Endothelial cell of umbilical vein (primary cell): ENCODE results near the gene CUX1. TPM values are rescaled to one million over a fixed set of nuclear protein-coding genes. Genes with fewer than 3 reads are reported as not detected.

Source experiments
- BruUV-seq: library from RNA; stranded (reverse); fragments of 400-500 nt; replicated peaks from 2 replicates; lab custom pipeline; 2021; lab: Mats Ljungman, UMichigan
- CTCF ChIA-PET: fragments of 300-600, 350-600 bp; sonication (Branson Sonifier 250); formaldehyde crosslinking; loops from one replicate; lab custom pipeline; 2021; ENCODE audit warnings: antibody characterized with exemption, inconsistent platforms; lab: Charles Lee
- POLR2A ChIA-PET: fragments of 300-600, 350-600 bp; sonication (Branson Sonifier 250); formaldehyde crosslinking; loops from one replicate; lab custom pipeline; 2021; ENCODE audit warnings: antibody characterized with exemption, inconsistent platforms; lab: Charles Lee
- DNase-seq: peaks from one replicate; pipeline ENCODE4 v3.0.0-alpha.2; 2011; ENCODE audit warnings: low read depth, low spot score
- FAIRE-seq: peaks from 2 replicates; lab custom pipeline; 2011; peaks lifted over from hg19 to GRCh38; lab: Jason Lieb, UNC
- H2AFZ ChIP-seq: 2 replicates; pipeline ENCODE4 v1.6.0; 2012; ENCODE audit warnings: low read depth, low read length, control low read depth, inconsistent platforms
- H3K27ac ChIP-seq: 2 replicates; pipeline ENCODE4 v1.5.1; 2011; ENCODE audit warnings: low read depth, mild to moderate bottlenecking, control low read depth, low read length, moderate library complexity; ENCODE audit not compliant: insufficient read depth
- H3K27me3 ChIP-seq, 2 experiments: 2 replicates each; pipeline versions ENCODE4 v1.6.0 to v1.6.1; 2011; ENCODE audit warnings: low read length in 2 of 2, mixed read lengths in 1 of 2; ENCODE audit not compliant: control insufficient read depth in 2 of 2, insufficient read depth in 2 of 2
- H3K36me3 ChIP-seq, 2 experiments: 2 replicates in 1 of 2; 3 replicates in 1 of 2; pipeline ENCODE4 v1.5.1; 2011; ENCODE audit warnings: low read length in 2 of 2, mild to moderate bottlenecking in 1 of 2, moderate library complexity in 1 of 2; ENCODE audit not compliant: control insufficient read depth in 2 of 2, insufficient read depth in 2 of 2; ENCODE audit errors: extremely low read depth in 1 of 2
- H3K4me1 ChIP-seq: 3 replicates; pipeline ENCODE4 v1.5.1; 2011; ENCODE audit warnings: mild to moderate bottlenecking, low read length; ENCODE audit not compliant: control insufficient read depth, insufficient read depth; ENCODE audit errors: extremely low read depth
- H3K4me2 ChIP-seq: 2 replicates; pipeline ENCODE4 v1.6.1; 2011; ENCODE audit warnings: low read length, control low read depth, mixed read lengths; ENCODE audit not compliant: insufficient read depth
- H3K4me3 ChIP-seq, 3 experiments: fragments of 200-600 bp in 1 of 3; sonication (generic), shearing (Covaris generic) in 1 of 3; replicated peaks in 1 of 3; 2 replicates each; pipeline ENCODE4 v1.5.1; 2011 to 2016; ENCODE audit warnings: control low read depth in 3 of 3, low read length in 3 of 3, mild to moderate bottlenecking in 2 of 3, inconsistent platforms in 1 of 3, low read depth in 1 of 3, moderate library complexity in 1 of 3; ENCODE audit not compliant: insufficient read depth in 1 of 3
- H3K79me2 ChIP-seq: 2 replicates; pipeline ENCODE4 v1.6.0; 2012; ENCODE audit warnings: low read length, inconsistent platforms; ENCODE audit not compliant: control insufficient read depth, insufficient read depth
- H3K9ac ChIP-seq: replicated peaks from 2 replicates; pipeline ENCODE3; 2011; ENCODE audit warnings: low read length, control low read depth; ENCODE audit not compliant: insufficient read depth; ENCODE audit errors: extremely low read depth
- H3K9me1 ChIP-seq: replicated peaks from 3 replicates; pipeline ENCODE4 v1.6.0; 2011; ENCODE audit warnings: mild to moderate bottlenecking, low read length; ENCODE audit not compliant: control insufficient read depth, insufficient read depth; ENCODE audit errors: extremely low read depth
- H3K9me3 ChIP-seq: replicated peaks from 2 replicates; pipeline ENCODE4 v1.5.1; 2012; ENCODE audit warnings: low read length, inconsistent platforms; ENCODE audit not compliant: control insufficient read depth, insufficient read depth
- H4K20me1 ChIP-seq: replicated peaks from 2 replicates; pipeline ENCODE3; 2011; ENCODE audit warnings: mild to moderate bottlenecking, low read length; ENCODE audit not compliant: control insufficient read depth, insufficient read depth; ENCODE audit errors: extremely low read depth
- EZH2 ChIP-seq: IDR thresholded peaks from 2 replicates; pipeline ENCODE4 v1.6.1; 2012; ENCODE audit warnings: borderline replicate concordance, low read depth, mild to moderate bottlenecking, moderate library complexity, low read length, inconsistent platforms; ENCODE audit not compliant: severe bottlenecking
- FOS ChIP-seq: IDR thresholded peaks from 2 replicates; pipeline ENCODE4 v1.6.1; 2011; ENCODE audit warnings: mild to moderate bottlenecking, low read length, moderate library complexity, borderline replicate concordance; ENCODE audit not compliant: insufficient read depth
- GATA2 ChIP-seq: IDR thresholded peaks from 2 replicates; pipeline ENCODE4 v1.7.0; 2011; ENCODE audit warnings: low read depth, mild to moderate bottlenecking, moderate library complexity, mixed read lengths, low read length; ENCODE audit not compliant: insufficient read length, insufficient read depth
- JUN ChIP-seq: IDR thresholded peaks from 2 replicates; pipeline ENCODE4 v1.6.1; 2011; ENCODE audit warnings: borderline replicate concordance, low read depth; ENCODE audit not compliant: insufficient read length, insufficient read depth
- MYC ChIP-seq: IDR thresholded peaks from one replicate; pipeline ENCODE4 v1.6.1; 2011; ENCODE audit warnings: mild to moderate bottlenecking, low read depth, low read length
- POLR2A ChIP-seq: IDR thresholded peaks from 2 replicates; pipeline ENCODE4 v1.6.1; 2012; ENCODE audit warnings: low read depth, mild to moderate bottlenecking, control low read depth, low read length
- POLR2AphosphoS5 ChIP-seq: IDR thresholded peaks from 2 replicates; pipeline ENCODE4 v1.6.1; 2012; ENCODE audit warnings: low read depth, mild to moderate bottlenecking, control low read depth, low read length, moderate library complexity; ENCODE audit not compliant: insufficient read depth
- dilution Hi-C: fragments of 300-500 bp; cut with MboI; formaldehyde crosslinking; loops from one replicate; pipeline ENCODE4 v1.15.0; 2019; ENCODE audit warnings: low sequenced_read_pairs; ENCODE audit not compliant: extremely low pct_ligation_motif_present
- intact Hi-C: fragments of 100-400 bp; cut with micrococcal nuclease; formaldehyde crosslinking; loops from one replicate; pipeline ENCODE4 v1.10.0; 2022
- polyA plus RNA-seq, 4 experiments: library from polyadenylated mRNA; depleted of rRNA in 3 of 4; stranded (reverse) in 3 of 4; unstranded in 1 of 4; fragments of >200 nt; gene quantifications; 2 replicates each; pipeline versions ENCODE4 v1.2.1 to v1.2.3, GENCODE V29; 2011 to 2012; ENCODE audit warnings: missing spikeins in 1 of 4
- total RNA-seq: library from RNA; stranded (reverse); gene quantifications from 2 replicates; pipeline ENCODE4 v1.2.3, GENCODE V29; 2021
- TF ChIP-seq, protein P1 (sequence below), 2 donors: IDR thresholded peaks; 1 replicate in 1 of 2; 2 replicates in 1 of 2; pipeline ENCODE4 v1.5.1; 2011; ENCODE audit warnings: low read length in 2 of 2, mild to moderate bottlenecking in 2 of 2, moderate library complexity in 2 of 2, control low read depth in 1 of 2, inconsistent platforms in 1 of 2, low read depth in 1 of 2; ENCODE audit not compliant: insufficient read depth in 1 of 2; ENCODE audit errors: extremely low read depth in 1 of 2
- TF ChIP-seq, protein P2 (sequence below): IDR thresholded peaks from 2 replicates; pipeline ENCODE4 v1.6.1; 2011; ENCODE audit not compliant: insufficient read depth, insufficient read length

The CUX1 gene
- total and polyA plus RNA-seq, 2 donors (not counting 3 experiments of a cell fraction or from before 2014, with no cell fraction given), result 13.8 to 49.8 TPM

DNA sequence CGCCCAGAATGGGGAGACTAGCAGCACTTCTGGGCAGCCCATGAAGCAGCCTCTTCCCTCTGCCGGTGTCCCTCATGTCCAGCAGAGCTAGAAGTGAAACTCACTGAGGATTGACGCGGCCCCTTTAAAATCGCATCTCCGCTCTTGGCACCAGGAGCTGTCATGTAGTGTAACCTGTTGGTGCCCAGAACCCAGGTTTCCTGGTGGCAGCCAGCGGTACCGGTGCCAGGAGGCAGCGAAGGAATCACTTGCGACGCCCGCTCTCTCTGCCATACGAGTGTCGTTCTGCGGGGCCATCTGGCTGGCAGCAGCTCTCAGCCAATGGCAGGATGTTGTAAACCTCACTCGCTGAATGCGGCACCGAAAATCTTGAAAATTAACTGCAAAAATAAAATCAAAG, 82.7 kb downstream of the CUX1 start:
- Histone ChIP-seq H4K20me1 (no peaks in the 10 kb centered on the region), H3K27me3 (no peaks in the 10 kb centered on the region), H3K4me1 (peaks cover 12% of the 10 kb centered on the region), H3K27ac (no peak overlapping the region), H3K79me2 (peaks cover 2% of the 10 kb centered on the region), H3K4me2 (no peak overlapping the region), H3K9me3 (no peaks in the 10 kb centered on the region), H2AFZ (no peak overlapping the region), H3K9ac (no peak overlapping the region), H3K9me1 (no peaks in the 10 kb centered on the region), H3K4me3 (no peak overlapping the region), H3K36me3 (no peaks in the 10 kb centered on the region)
- intact Hi-C loops (no loop called here), dilution Hi-C loops (no loop called here)
- DNase-seq (no peak), FAIRE-seq (no peak)
- CTCF ChIA-PET, result interaction anchor here (1.2 to 1.6 kb wide), 2 partner anchors 19 to 30 kb away, joined by 3 to 4 read pairs; no protein-coding TSS in a partner anchor
- TF ChIP-seq FOS (no peak), JUN (no peak), POLR2AphosphoS5 (no peak), MYC (no peak), EZH2 (no peak), GATA2 (no peak), POLR2A (no peak)
- TF ChIP-seq, protein P1, sequence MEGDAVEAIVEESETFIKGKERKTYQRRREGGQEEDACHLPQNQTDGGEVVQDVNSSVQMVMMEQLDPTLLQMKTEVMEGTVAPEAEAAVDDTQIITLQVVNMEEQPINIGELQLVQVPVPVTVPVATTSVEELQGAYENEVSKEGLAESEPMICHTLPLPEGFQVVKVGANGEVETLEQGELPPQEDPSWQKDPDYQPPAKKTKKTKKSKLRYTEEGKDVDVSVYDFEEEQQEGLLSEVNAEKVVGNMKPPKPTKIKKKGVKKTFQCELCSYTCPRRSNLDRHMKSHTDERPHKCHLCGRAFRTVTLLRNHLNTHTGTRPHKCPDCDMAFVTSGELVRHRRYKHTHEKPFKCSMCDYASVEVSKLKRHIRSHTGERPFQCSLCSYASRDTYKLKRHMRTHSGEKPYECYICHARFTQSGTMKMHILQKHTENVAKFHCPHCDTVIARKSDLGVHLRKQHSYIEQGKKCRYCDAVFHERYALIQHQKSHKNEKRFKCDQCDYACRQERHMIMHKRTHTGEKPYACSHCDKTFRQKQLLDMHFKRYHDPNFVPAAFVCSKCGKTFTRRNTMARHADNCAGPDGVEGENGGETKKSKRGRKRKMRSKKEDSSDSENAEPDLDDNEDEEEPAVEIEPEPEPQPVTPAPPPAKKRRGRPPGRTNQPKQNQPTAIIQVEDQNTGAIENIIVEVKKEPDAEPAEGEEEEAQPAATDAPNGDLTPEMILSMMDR (IDR thresholded peaks at IDR 0.05; ENCODE audit: extremely low read depth in 1 of 2, insufficient read depth in 1 of 2, low read depth in 1 of 2, low read length in 2 of 2), result no peak
- TF ChIP-seq, protein P2, sequence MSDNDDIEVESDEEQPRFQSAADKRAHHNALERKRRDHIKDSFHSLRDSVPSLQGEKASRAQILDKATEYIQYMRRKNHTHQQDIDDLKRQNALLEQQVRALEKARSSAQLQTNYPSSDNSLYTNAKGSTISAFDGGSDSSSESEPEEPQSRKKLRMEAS, result no peak
- no TSS peak for BruUV-seq
- POLR2A ChIA-PET, result interaction anchor here (0.5 kb wide), 1 partner anchor 184 kb away, joined by 5 read pairs; no protein-coding TSS in a partner anchor
